ENCODE data around the gene APC2. TPM values are rescaled to one million over a fixed set of nuclear protein-coding genes. Genes with fewer than 3 reads are reported as not detected.

APC2 gene
- total and polyA plus RNA-seq, 4 donors = under 0.01 to 0.06 (median 0.03) TPM

- peaks cover 25 to 72% (median 51%) of the 10 kb centered on the region in 4 donors for H3K4me1 ChIP-seq (ENCODE audit: control insufficient read depth in 4 of 4, insufficient read depth in 4 of 4, low read length in 3 of 4)
- H3K9me3 ChIP-seq (ENCODE audit: control insufficient read depth in 4 of 4, low read length in 3 of 4) = no peaks in the 10 kb centered on the region
- H3K36me3 ChIP-seq (ENCODE audit: control insufficient read depth in 4 of 4, insufficient read depth in 3 of 4, low read depth in 1 of 4, low read length in 3 of 4) = peaks cover 20 to 33% (median 27%) of the 10 kb centered on the region in 4 donors
- no peak overlapping the region for H3K27ac ChIP-seq (ENCODE audit: low read depth in 1 of 2, low read length in 2 of 2)
- no peak overlapping the region for H3K9ac ChIP-seq (ENCODE audit: low read depth in 1 of 2, low read length in 2 of 2)
- no peaks in the 10 kb centered on the region for H3K27me3 ChIP-seq (ENCODE audit: control insufficient read depth in 4 of 4, insufficient read depth in 4 of 4, low read length in 3 of 4)
- 96% methylated on average over 15 of the region's 15 CpGs for WGBS
- H3K4me3 ChIP-seq (ENCODE audit: low read depth in 1 of 3, low read length in 3 of 3) = no peak overlapping the region
- TF ChIP-seq, protein P1, sequence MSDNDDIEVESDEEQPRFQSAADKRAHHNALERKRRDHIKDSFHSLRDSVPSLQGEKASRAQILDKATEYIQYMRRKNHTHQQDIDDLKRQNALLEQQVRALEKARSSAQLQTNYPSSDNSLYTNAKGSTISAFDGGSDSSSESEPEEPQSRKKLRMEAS (IDR thresholded peaks at IDR 0.05) = no peak
- TF ChIP-seq GABPA (IDR thresholded peaks at IDR 0.05 in 1 of 2, conservative IDR thresholded peaks at IDR 0.05 in 1 of 2) (no peak), EGR1 (IDR thresholded peaks at IDR 0.05; ENCODE audit: low read depth in 2 of 2) (no peak)
- DNase-seq (ENCODE audit: low spot score) = no peak
Measured at GRCh38 chr19:1420590-1420989, 29.3 kb upstream of the APC2 start.

DNA sequence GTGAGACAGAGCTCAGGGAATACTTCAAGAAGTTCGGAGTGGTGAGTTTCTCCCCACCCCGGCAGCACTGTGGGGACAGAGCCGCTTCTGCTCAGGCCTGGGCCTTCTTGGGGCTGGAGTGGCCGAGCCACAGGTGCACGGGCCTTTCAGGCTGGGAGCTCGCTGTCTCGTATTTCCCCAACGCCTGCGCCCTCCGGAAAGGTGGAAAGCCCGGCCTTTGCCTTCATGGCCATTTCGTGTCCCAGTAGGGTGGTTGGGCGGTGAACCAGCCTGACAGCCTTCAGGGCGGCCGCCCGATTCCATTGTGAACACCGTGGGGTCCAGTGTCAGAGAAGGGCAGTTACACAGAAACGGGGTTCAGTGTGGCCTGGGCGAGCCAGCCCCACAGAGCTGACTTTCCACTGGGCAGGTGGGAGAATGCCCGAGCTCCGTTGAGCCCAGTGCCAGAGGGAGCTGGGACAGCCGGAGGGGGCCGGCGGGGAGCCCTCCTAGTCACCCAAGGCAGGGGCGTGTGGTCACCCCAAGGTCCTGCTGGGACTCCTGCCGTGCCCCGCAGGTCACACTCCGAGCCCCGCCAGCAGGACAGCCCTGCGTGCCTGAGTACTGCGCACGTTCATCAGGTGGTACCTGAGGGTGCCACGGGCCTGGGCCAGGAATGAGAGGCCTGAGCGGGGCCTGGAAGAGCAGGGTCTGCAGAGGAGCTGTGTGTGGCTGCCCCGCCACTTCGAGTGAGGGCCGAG, 28.5 kb upstream of the APC2 start:
- H3K9me3 ChIP-seq (ENCODE audit: control insufficient read depth in 4 of 4, low read length in 3 of 4) = no peaks in the 10 kb centered on the region
- no peaks in the 10 kb centered on the region for H3K27me3 ChIP-seq (ENCODE audit: control insufficient read depth in 4 of 4, insufficient read depth in 4 of 4, low read length in 3 of 4)
- H3K4me1 ChIP-seq (ENCODE audit: control insufficient read depth in 4 of 4, insufficient read depth in 4 of 4, low read length in 3 of 4) = peaks cover 18 to 67% (median 44%) of the 10 kb centered on the region in 4 donors
- no peak for DNase-seq (ENCODE audit: low spot score)
- no peak for TF ChIP-seq TAF1 (conservative IDR thresholded peaks at IDR 0.05)
- TF ChIP-seq REST (IDR thresholded peaks at IDR 0.05) = no peak
- no peak for TF ChIP-seq HNF4A (conservative IDR thresholded peaks at IDR 0.05)
- TF ChIP-seq ATF3 (IDR thresholded peaks at IDR 0.05) = no peak
- TF ChIP-seq NR2F2 (IDR thresholded peaks at IDR 0.05) = no peak
- no peak for TF ChIP-seq RAD21 (IDR thresholded peaks at IDR 0.05)
- no peak for TF ChIP-seq SP1 (IDR thresholded peaks at IDR 0.05)
- no peak for TF ChIP-seq RXRA (IDR thresholded peaks at IDR 0.05)
- TF ChIP-seq JUND (IDR thresholded peaks at IDR 0.05) = no peak
- no peak for TF ChIP-seq CTCF (IDR thresholded peaks at IDR 0.05; ENCODE audit: low read depth, low read length, missing input control)
- H3K27ac ChIP-seq (ENCODE audit: low read depth in 1 of 2, low read length in 2 of 2) = no peak overlapping the region
- no peak overlapping the region for H3K4me3 ChIP-seq (ENCODE audit: low read depth in 1 of 3, low read length in 3 of 3)
- H3K36me3 ChIP-seq (ENCODE audit: control insufficient read depth in 4 of 4, insufficient read depth in 3 of 4, low read depth in 1 of 4, low read length in 3 of 4) = peaks cover 19 to 34% (median 29%) of the 10 kb centered on the region in 4 donors
- no peak overlapping the region for H3K9ac ChIP-seq (ENCODE audit: low read depth in 1 of 2, low read length in 2 of 2)
- 98% methylated on average over 37 of the region's 37 CpGs for WGBS
